Keratinocyte (primary cell): ENCODE data around the gene PCDHGA10. TPM values are rescaled to one million over a fixed set of nuclear protein-coding genes. Genes with fewer than 3 reads are reported as not detected.
"Not testable (repeated sequence)": the region's sequence is repeated elsewhere in the genome, so short reads cannot be mapped to it uniquely, and the experiment has no call there.

Experiments
- DNase-seq: peaks from one replicate; pipeline ENCODE4 v3.0.0-alpha.2; 2011; ENCODE audit warnings: low read depth, missing footprints, low spot score
- FAIRE-seq: peaks from 2 replicates; lab custom pipeline; 2011; peaks lifted over from hg19 to GRCh38; lab: Jason Lieb, UNC
- H2AFZ ChIP-seq: 2 replicates; pipeline ENCODE4 v1.6.0; 2012; ENCODE audit warnings: low read length, control low read depth, inconsistent platforms; ENCODE audit not compliant: control insufficient read depth
- H3K27ac ChIP-seq: 2 replicates; pipeline ENCODE4 v1.5.1; 2011; ENCODE audit warnings: low read length; ENCODE audit not compliant: control insufficient read depth, insufficient read depth
- H3K27me3 ChIP-seq: 3 replicates; pipeline ENCODE4 v1.6.0; 2011; ENCODE audit warnings: low read length; ENCODE audit not compliant: control insufficient read depth, insufficient read depth; ENCODE audit errors: extremely low read depth
- H3K36me3 ChIP-seq, 2 experiments: 2 replicates in 1 of 2; 3 replicates in 1 of 2; pipeline ENCODE4 v1.5.1; 2011; ENCODE audit warnings: low read length in 2 of 2, mild to moderate bottlenecking in 1 of 2; ENCODE audit not compliant: control insufficient read depth in 2 of 2, insufficient read depth in 2 of 2; ENCODE audit errors: extremely low read depth in 1 of 2
- H3K4me1 ChIP-seq: 3 replicates; pipeline ENCODE4 v1.5.1; 2011; ENCODE audit warnings: low read length; ENCODE audit not compliant: control insufficient read depth, insufficient read depth; ENCODE audit errors: extremely low read depth
- H3K4me2 ChIP-seq: 3 replicates; pipeline ENCODE4 v1.6.0; 2011; ENCODE audit warnings: low read depth, low read length; ENCODE audit not compliant: control insufficient read depth, insufficient read depth; ENCODE audit errors: extremely low read depth
- H3K4me3 ChIP-seq, 3 experiments: fragments of 200-600 bp in 1 of 3; sonication (generic) in 1 of 3; 2 replicates in 2 of 3; 3 replicates in 1 of 3; pipeline ENCODE4 v1.5.1; 2011 to 2016; ENCODE audit warnings: low read length in 3 of 3, mild to moderate bottlenecking in 3 of 3, control low read depth in 2 of 3, inconsistent platforms in 1 of 3, low read depth in 1 of 3, mixed read lengths in 1 of 3, mixed run types in 1 of 3, moderate library complexity in 1 of 3; ENCODE audit not compliant: control insufficient read depth in 2 of 3, insufficient read depth in 2 of 3; ENCODE audit errors: extremely low read depth in 1 of 3
- H3K79me2 ChIP-seq: 2 replicates; pipeline ENCODE4 v1.6.0; 2012; ENCODE audit warnings: low read length; ENCODE audit not compliant: control insufficient read depth, insufficient read depth
- H3K9ac ChIP-seq: 3 replicates; pipeline ENCODE4 v1.6.0; 2011; ENCODE audit warnings: low read length; ENCODE audit not compliant: control insufficient read depth, insufficient read depth; ENCODE audit errors: extremely low read depth
- H3K9me1 ChIP-seq: 3 replicates; pipeline ENCODE4 v1.6.0; 2011; ENCODE audit warnings: low read length; ENCODE audit not compliant: control insufficient read depth, insufficient read depth; ENCODE audit errors: extremely low read depth
- H3K9me3 ChIP-seq: 2 replicates; pipeline ENCODE4 v1.5.1; 2012; ENCODE audit warnings: low read depth, low read length; ENCODE audit not compliant: control insufficient read depth
- H4K20me1 ChIP-seq: 3 replicates; pipeline ENCODE4 v1.6.0; 2011; ENCODE audit warnings: low read length; ENCODE audit not compliant: control insufficient read depth, insufficient read depth; ENCODE audit errors: extremely low read depth
- CTCF ChIP-seq, 3 experiments: IDR thresholded peaks in 1 of 3; conservative IDR thresholded peaks in 1 of 3; optimal IDR thresholded peaks in 1 of 3; 2 replicates in 2 of 3; 3 replicates in 1 of 3; pipeline versions ENCODE3 to v1.5.1; 2011; ENCODE audit warnings: low read length in 3 of 3, mild to moderate bottlenecking in 3 of 3, moderate library complexity in 2 of 3, control low read depth in 1 of 3, inconsistent platforms in 1 of 3; ENCODE audit not compliant: insufficient read depth in 2 of 3; ENCODE audit errors: extremely low read depth in 1 of 3
- EZH2 ChIP-seq: IDR thresholded peaks from one replicate; pipeline ENCODE4 v1.6.1; 2012; ENCODE audit warnings: inconsistent platforms, mild to moderate bottlenecking, low read length, moderate library complexity
- dilution Hi-C: fragments of 300-500 bp; cut with MboI; formaldehyde crosslinking; loops from one replicate; pipeline ENCODE4 v1.7.0; 2020; ENCODE audit warnings: low sequenced_read_pairs; ENCODE audit not compliant: extremely low pct_ligation_motif_present
- polyA plus RNA-seq, 5 experiments: library from polyadenylated mRNA; depleted of rRNA in 3 of 5; stranded (reverse) in 3 of 5; stranded (forward) in 1 of 5; unstranded in 1 of 5; fragments of >200 nt; gene quantifications; 1 replicate in 1 of 5; 2 replicates in 3 of 5; 3 replicates in 1 of 5; pipeline versions ENCODE4 v1.2.1 to v1.2.3, GENCODE V29; 2011 to 2012; ENCODE audit warnings: missing spikeins in 2 of 5, low read depth in 1 of 5, low replicate concordance in 1 of 5

The PCDHGA10 gene
- polyA plus RNA-seq, 1 donor (not counting 4 experiments of a cell fraction or from before 2014, with no cell fraction given): 1.3 TPM

GRCh38 chr5:141432726-141433125, 19.9 kb downstream of the PCDHGA10 start:
- Histone ChIP-seq H3K9me3 (peaks cover 18% of the 10 kb centered on the region), H3K27me3 (peaks cover 11% of the 10 kb centered on the region)
- H3K4me3 ChIP-seq, H3K9ac ChIP-seq, H3K36me3 ChIP-seq, H2AFZ ChIP-seq, dilution Hi-C loops, H3K4me2 ChIP-seq, H3K27ac ChIP-seq, H3K9me1 ChIP-seq, FAIRE-seq, H4K20me1 ChIP-seq, H3K4me1 ChIP-seq, DNase-seq, H3K79me2 ChIP-seq: not testable (repeated sequence)

- FAIRE-seq (no peak), DNase-seq (no peak)
- Histone ChIP-seq H3K4me1 (no peaks in the 10 kb centered on the region), H3K27me3 (peaks cover 11% of the 10 kb centered on the region), H3K9ac (no peak overlapping the region), H3K27ac (no peak overlapping the region), H3K79me2 (no peaks in the 10 kb centered on the region), H3K9me3 (peaks cover 14% of the 10 kb centered on the region), H3K36me3 (no peaks in the 10 kb centered on the region), H2AFZ (no peak overlapping the region), H3K9me1 (no peaks in the 10 kb centered on the region), H3K4me2 (no peak overlapping the region), H4K20me1 (no peaks in the 10 kb centered on the region), H3K4me3 (no peak overlapping the region)
- TF ChIP-seq EZH2 (no peak), CTCF (optimal IDR thresholded peaks at IDR 0.05 in 1 of 3, IDR thresholded peaks at IDR 0.05 in 1 of 3, conservative IDR thresholded peaks at IDR 0.05 in 1 of 3; ENCODE audit: extremely low read depth in 1 of 3, insufficient read depth in 2 of 3, low read length in 3 of 3) (no peak)
- dilution Hi-C loops: no loop called here
These were observed 21.2 kb downstream of the PCDHGA10 start for GRCh38 chr5:141434006-141434405.

- Histone ChIP-seq H3K27me3 (peaks cover under 1% of the 10 kb centered on the region), H3K36me3 (no peaks in the 10 kb centered on the region), H3K9me1 (no peaks in the 10 kb centered on the region), H3K4me1 (no peaks in the 10 kb centered on the region), H3K9me3 (peaks cover 11% of the 10 kb centered on the region), H2AFZ (no peak overlapping the region), H3K4me3 (no peak overlapping the region), H4K20me1 (no peaks in the 10 kb centered on the region), H3K9ac (no peak overlapping the region), H3K4me2 (no peak overlapping the region), H3K27ac (no peak overlapping the region), H3K79me2 (no peaks in the 10 kb centered on the region)
- DNase-seq: no peak
- TF ChIP-seq EZH2: no peak
- TF ChIP-seq CTCF (optimal IDR thresholded peaks at IDR 0.05 in 1 of 3, IDR thresholded peaks at IDR 0.05 in 1 of 3, conservative IDR thresholded peaks at IDR 0.05 in 1 of 3; ENCODE audit: extremely low read depth in 1 of 3, insufficient read depth in 2 of 3, low read length in 3 of 3): no peak
- dilution Hi-C loops: no loop called here
- no peak for FAIRE-seq
These were observed 24.4 kb downstream of the PCDHGA10 start for GRCh38 chr5:141437221-141437620.
